CD14-positive monocyte (primary cell): ENCODE measurements around the gene FIZ1. TPM values are rescaled to one million over a fixed set of nuclear protein-coding genes. Genes with fewer than 3 reads are reported as not detected.

ENCODE experiments used
- DNase-seq, 3 donors: peaks; one replicate each; pipeline ENCODE4 v3.0.0-alpha.2; 2011 to 2022
- H2AFZ ChIP-seq: 2 replicates; pipeline ENCODE4 v1.6.0; 2012; ENCODE audit warnings: mild to moderate bottlenecking, low read depth, low read length, inconsistent platforms; ENCODE audit not compliant: insufficient read depth, poor library complexity, severe bottlenecking
- H3K27ac ChIP-seq, 2 donors: 1 replicate in 1 of 2; 2 replicates in 1 of 2; pipeline ENCODE4 v1.5.1; 2012 to 2013; ENCODE audit warnings: low read length in 2 of 2, control low read depth in 1 of 2, inconsistent platforms in 1 of 2, low read depth in 1 of 2, mild to moderate bottlenecking in 1 of 2
- H3K27me3 ChIP-seq, 2 donors: one replicate each; pipeline versions ENCODE4 v1.6.0 to v1.6.1; 2011 to 2013; ENCODE audit warnings: low read length in 2 of 2; ENCODE audit not compliant: control insufficient read depth in 2 of 2, insufficient read depth in 2 of 2
- H3K36me3 ChIP-seq, 2 donors: replicated peaks in 1 of 2; 1 replicate in 1 of 2; 2 replicates in 1 of 2; pipeline versions ENCODE4 v1.5.1 to v1.6.1; 2012 to 2013; ENCODE audit warnings: low read length in 2 of 2, control low read depth in 1 of 2, inconsistent platforms in 1 of 2, mild to moderate bottlenecking in 1 of 2; ENCODE audit not compliant: insufficient read depth in 2 of 2, control insufficient read depth in 1 of 2
- H3K4me1 ChIP-seq, 2 donors: 1 replicate in 1 of 2; 2 replicates in 1 of 2; pipeline versions ENCODE4 v1.5.1 to v1.6.1; 2012 to 2013; ENCODE audit warnings: low read length in 2 of 2, control low read depth in 1 of 2, inconsistent platforms in 1 of 2, mild to moderate bottlenecking in 1 of 2, moderate library complexity in 1 of 2; ENCODE audit not compliant: insufficient read depth in 2 of 2, control insufficient read depth in 1 of 2
- H3K4me2 ChIP-seq: replicated peaks from 2 replicates; pipeline ENCODE3; 2012; ENCODE audit warnings: low read length, moderate library complexity, mild to moderate bottlenecking; ENCODE audit not compliant: poor library complexity, severe bottlenecking; ENCODE audit errors: extremely low read depth
- H3K4me3 ChIP-seq, 3 experiments: fragments of 200-600 bp in 1 of 3; sonication (generic) in 1 of 3; replicated peaks in 1 of 3; 1 replicate in 2 of 3; 2 replicates in 1 of 3; pipeline ENCODE4 v1.5.1; 2011 to 2013; ENCODE audit warnings: low read length in 3 of 3, mild to moderate bottlenecking in 3 of 3, control low read depth in 2 of 3, low read depth in 2 of 3, inconsistent platforms in 1 of 3, moderate library complexity in 1 of 3
- H3K79me2 ChIP-seq: 2 replicates; pipeline ENCODE4 v1.6.0; 2012; ENCODE audit warnings: mild to moderate bottlenecking, control low read depth, inconsistent platforms, low read length, moderate library complexity; ENCODE audit not compliant: insufficient read depth
- H3K9ac ChIP-seq: 2 replicates; pipeline ENCODE4 v1.6.0; 2017; ENCODE audit warnings: low read length, mild to moderate bottlenecking; ENCODE audit not compliant: insufficient read depth, poor library complexity, severe bottlenecking
- H3K9me3 ChIP-seq, 2 donors: replicated peaks in 1 of 2; 1 replicate in 1 of 2; 2 replicates in 1 of 2; pipeline versions ENCODE4 v1.5.1 to v1.6.1; 2012 to 2013; ENCODE audit warnings: low read length in 2 of 2, control low read depth in 1 of 2; ENCODE audit not compliant: control insufficient read depth in 1 of 2, insufficient read depth in 1 of 2
- H4K20me1 ChIP-seq: 2 replicates; pipeline ENCODE4 v1.6.0; 2012; ENCODE audit warnings: mild to moderate bottlenecking, low read length, control low read depth, moderate library complexity; ENCODE audit not compliant: insufficient read depth
- H3K27ac Mint-ChIP-seq, 7 donors: one replicate each; pipeline ENCODE4 v1.8.0; 2020; ENCODE audit warnings: mild to moderate bottlenecking in 7 of 7, mixed read lengths in 7 of 7, moderate library complexity in 6 of 7, inconsistent platforms in 2 of 7
- H3K27me3 Mint-ChIP-seq, 3 donors: one replicate each; pipeline ENCODE4 v1.8.0; 2021 to 2022; ENCODE audit warnings: low read depth in 3 of 3, mild to moderate bottlenecking in 3 of 3, mixed read lengths in 3 of 3, moderate library complexity in 3 of 3, inconsistent platforms in 1 of 3
- H3K36me3 Mint-ChIP-seq, 2 donors: one replicate each; pipeline ENCODE4 v1.8.0; 2020; ENCODE audit warnings: mixed read lengths in 2 of 2, inconsistent platforms in 1 of 2, mild to moderate bottlenecking in 1 of 2
- H3K4me1 Mint-ChIP-seq: one replicate; pipeline ENCODE4 v1.8.0; 2020; ENCODE audit warnings: mild to moderate bottlenecking, mixed read lengths
- H3K4me3 Mint-ChIP-seq, 2 donors: one replicate each; pipeline ENCODE4 v1.8.0; 2020; ENCODE audit warnings: mild to moderate bottlenecking in 2 of 2, mixed read lengths in 2 of 2, moderate library complexity in 1 of 2
- H3K9me3 Mint-ChIP-seq, 7 donors: one replicate each; pipeline ENCODE4 v1.8.0; 2020 to 2022; ENCODE audit warnings: mixed read lengths in 7 of 7, mild to moderate bottlenecking in 6 of 7, moderate library complexity in 6 of 7, inconsistent platforms in 2 of 7
- WGBS: methylation state at CpG from one replicate; pipeline ENCODE4 v1.1.5; 2013; ENCODE audit warnings: missing lambda C conversion rate; ENCODE audit not compliant: insufficient coverage; 5-methylcytosine and 5-hydroxymethylcytosine counted together
- intact Hi-C, 2 donors: fragments of 100-400 bp; cut with micrococcal nuclease; formaldehyde crosslinking; loops; one replicate each; pipeline versions ENCODE4 v1.15.0 to v1.15.1; 2023
- polyA minus RNA-seq: library from RNA; depleted of rRNA, polyadenylated mRNA; stranded (reverse); fragments of >200 nt; gene quantifications from 2 replicates; pipeline ENCODE4 v1.2.3, GENCODE V29; 2012
- polyA plus RNA-seq, 3 donors: library from polyadenylated mRNA; depleted of rRNA in 1 of 3; unstranded in 2 of 3; stranded (reverse) in 1 of 3; fragments of 300-500 nt in 2 of 3; fragments of >200 nt in 1 of 3; fragmentation: Illumina TruSeq in 2 of 3; gene quantifications; 1 replicate in 2 of 3; 2 replicates in 1 of 3; pipeline ENCODE4 v1.2.3, GENCODE V29; 2012 to 2021
- total RNA-seq, 12 experiments: library from RNA in 1 of 12; stranded (reverse) in 1 of 12; fragments of 120-200 nt in 1 of 12; gene quantifications; one replicate each; pipeline ENCODE4 v1.2.4 and lab custom pipeline; 2013 to 2026; ENCODE audit warnings: mixed read lengths in 6 of 12, inconsistent platforms in 1 of 12
- TF ChIP-seq, protein P1 (sequence below): fragments of 200-600 bp; IDR thresholded peaks from one replicate; pipeline ENCODE4 v1.8.0; 2022; ENCODE audit warnings: antibody characterized with exemption, mild to moderate bottlenecking

Gene FIZ1, protein sequence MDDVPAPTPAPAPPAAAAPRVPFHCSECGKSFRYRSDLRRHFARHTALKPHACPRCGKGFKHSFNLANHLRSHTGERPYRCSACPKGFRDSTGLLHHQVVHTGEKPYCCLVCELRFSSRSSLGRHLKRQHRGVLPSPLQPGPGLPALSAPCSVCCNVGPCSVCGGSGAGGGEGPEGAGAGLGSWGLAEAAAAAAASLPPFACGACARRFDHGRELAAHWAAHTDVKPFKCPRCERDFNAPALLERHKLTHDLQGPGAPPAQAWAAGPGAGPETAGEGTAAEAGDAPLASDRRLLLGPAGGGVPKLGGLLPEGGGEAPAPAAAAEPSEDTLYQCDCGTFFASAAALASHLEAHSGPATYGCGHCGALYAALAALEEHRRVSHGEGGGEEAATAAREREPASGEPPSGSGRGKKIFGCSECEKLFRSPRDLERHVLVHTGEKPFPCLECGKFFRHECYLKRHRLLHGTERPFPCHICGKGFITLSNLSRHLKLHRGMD
- 3.2 TPM for total RNA-seq (2013)
- polyA plus RNA-seq: 1 to 10 TPM; 1.2 to 2.6 (median 1.6) TPM
- 3.0 and 6.2 TPM in 2 replicates for polyA minus RNA-seq
- 1.3 to 5.4 (median 3.2) reads per million in 11 experiments for total RNA-seq (lab: John Stamatoyannopoulos, UW)

DNA sequence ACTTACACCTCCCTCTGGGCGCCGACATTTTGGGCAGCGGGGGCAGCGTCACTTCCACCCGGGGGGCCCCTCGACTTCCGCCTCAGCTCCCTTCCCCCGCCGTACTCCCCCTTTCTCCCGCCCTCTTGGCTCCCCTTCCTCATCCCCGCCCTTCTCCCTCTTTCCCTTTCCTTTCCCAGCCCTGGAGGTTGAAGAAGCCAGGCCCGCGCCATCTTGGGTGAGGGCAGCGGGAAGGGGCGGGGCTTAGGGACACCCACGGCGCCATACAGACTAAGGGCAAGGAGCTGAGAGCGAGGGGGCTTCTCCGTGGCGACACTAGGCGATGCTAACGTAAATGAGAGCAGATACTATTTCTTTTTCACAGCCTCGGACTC, at the start of gene FIZ1:
TSS of gene FIZ1 (minus strand) at position 50 of the 374 bp plus-strand sequence. CDS start 1,652 bp downstream, outside the sequence.
- Histone ChIP-seq H3K36me3 (peaks cover 18 to 41% of the 10 kb centered on the region in 2 donors), H3K27me3 (no peaks in the 10 kb centered on the region), H3K27ac (peak within 1 kb of the TSS; percentile 78 to 90), H4K20me1 (no peaks in the 10 kb centered on the region), H3K4me1 (peaks cover 20 to 37% of the 10 kb centered on the region in 2 donors), H3K9ac (peak within 1 kb of the TSS; percentile 86), H3K9me3 (peaks cover 0 to 10% of the 10 kb centered on the region in 2 donors), H3K4me3 (peak within 1 kb of the TSS; percentile 69 to 92 (median 84)), H3K79me2 (peaks cover 41% of the 10 kb centered on the region), H2AFZ (peak within 1 kb of the TSS; percentile 81), H3K4me2 (peak within 1 kb of the TSS; percentile 97)
- TF ChIP-seq, protein P1, sequence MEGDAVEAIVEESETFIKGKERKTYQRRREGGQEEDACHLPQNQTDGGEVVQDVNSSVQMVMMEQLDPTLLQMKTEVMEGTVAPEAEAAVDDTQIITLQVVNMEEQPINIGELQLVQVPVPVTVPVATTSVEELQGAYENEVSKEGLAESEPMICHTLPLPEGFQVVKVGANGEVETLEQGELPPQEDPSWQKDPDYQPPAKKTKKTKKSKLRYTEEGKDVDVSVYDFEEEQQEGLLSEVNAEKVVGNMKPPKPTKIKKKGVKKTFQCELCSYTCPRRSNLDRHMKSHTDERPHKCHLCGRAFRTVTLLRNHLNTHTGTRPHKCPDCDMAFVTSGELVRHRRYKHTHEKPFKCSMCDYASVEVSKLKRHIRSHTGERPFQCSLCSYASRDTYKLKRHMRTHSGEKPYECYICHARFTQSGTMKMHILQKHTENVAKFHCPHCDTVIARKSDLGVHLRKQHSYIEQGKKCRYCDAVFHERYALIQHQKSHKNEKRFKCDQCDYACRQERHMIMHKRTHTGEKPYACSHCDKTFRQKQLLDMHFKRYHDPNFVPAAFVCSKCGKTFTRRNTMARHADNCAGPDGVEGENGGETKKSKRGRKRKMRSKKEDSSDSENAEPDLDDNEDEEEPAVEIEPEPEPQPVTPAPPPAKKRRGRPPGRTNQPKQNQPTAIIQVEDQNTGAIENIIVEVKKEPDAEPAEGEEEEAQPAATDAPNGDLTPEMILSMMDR: no peak
- Mint-ChIP-seq H3K4me3 (peak within 1 kb of the TSS; percentile 95 to 100), H3K27me3 (no peaks in the 10 kb centered on the region), H3K4me1 (peaks cover 27% of the 10 kb centered on the region), H3K27ac (peak within 1 kb of the TSS; percentile 91 to 99 (median 97)), H3K36me3 (peaks cover 25 to 34% of the 10 kb centered on the region in 2 donors), H3K9me3 (peaks cover 6 to 18% (median 12%) of the 10 kb centered on the region in 7 donors)
- intact Hi-C loops: loop anchor here (1.0 to 2.0 kb wide), 3 partner anchors 12 to 77 kb away; partner anchors contain the start of gene ZNF784 (in 1 of the 2)
- DNase-seq: peak; percentile 96 to 99 (median 98)
- WGBS: 0% methylated on average over 22 of the region's 23 CpGs

- Histone ChIP-seq H3K27ac (no peak overlapping the region), H3K27me3 (no peaks in the 10 kb centered on the region), H3K4me3 (peak overlapping the region; percentile 46 to 83 (median 61)), H2AFZ (peak overlapping the region; percentile 88), H3K79me2 (peaks cover 18% of the 10 kb centered on the region), H3K4me2 (peak overlapping the region; percentile 92), H3K9me3 (no peaks in the 10 kb centered on the region), H3K9ac (peak overlapping the region; percentile 65), H3K36me3 (peaks cover 11 to 13% of the 10 kb centered on the region in 2 donors), H3K4me1 (peaks cover 39 to 46% of the 10 kb centered on the region in 2 donors), H4K20me1 (peaks cover 10% of the 10 kb centered on the region)
- peak in 1 of 3 donors; percentile 23 for DNase-seq
- peaks cover 39% of the 10 kb centered on the region for H3K4me1 Mint-ChIP-seq
- peaks cover 6 to 11% (median 8%) of the 10 kb centered on the region in 3 donors for H3K27me3 Mint-ChIP-seq
- intact Hi-C loops: no loop called here
- 9% methylated on average over 19 of the region's 25 CpGs for WGBS
- peaks cover 9 to 32% of the 10 kb centered on the region in 2 donors for H3K36me3 Mint-ChIP-seq
- peak overlapping the region; percentile 75 to 88 for H3K4me3 Mint-ChIP-seq
- peak overlapping the region in 1 of 7 donors; percentile 28 for H3K27ac Mint-ChIP-seq
- TF ChIP-seq, protein P1: no peak
- peaks cover 0 to 2% (median 0%) of the 10 kb centered on the region in 7 donors for H3K9me3 Mint-ChIP-seq
Measured at GRCh38 chr19:55648585-55649267, 49.4 kb upstream of the FIZ1 start.
